AG10803 (cell line): Measurements from ENCODE around the gene EMC10.

Source experiments
- DNase-seq: peaks from one replicate; pipeline ENCODE4 v3.0.0; 2010; ENCODE audit warnings: low read depth
- H3K4me3 ChIP-seq: 2 replicates; pipeline ENCODE4 v1.5.1; 2011; ENCODE audit warnings: mild to moderate bottlenecking, low read length, control low read depth
- TF ChIP-seq, protein P1 (sequence below): conservative IDR thresholded peaks from 2 replicates; pipeline ENCODE4 v1.5.1; 2011; ENCODE audit warnings: mild to moderate bottlenecking, low read length, control low read depth, inconsistent platforms

The EMC10 gene

DNA sequence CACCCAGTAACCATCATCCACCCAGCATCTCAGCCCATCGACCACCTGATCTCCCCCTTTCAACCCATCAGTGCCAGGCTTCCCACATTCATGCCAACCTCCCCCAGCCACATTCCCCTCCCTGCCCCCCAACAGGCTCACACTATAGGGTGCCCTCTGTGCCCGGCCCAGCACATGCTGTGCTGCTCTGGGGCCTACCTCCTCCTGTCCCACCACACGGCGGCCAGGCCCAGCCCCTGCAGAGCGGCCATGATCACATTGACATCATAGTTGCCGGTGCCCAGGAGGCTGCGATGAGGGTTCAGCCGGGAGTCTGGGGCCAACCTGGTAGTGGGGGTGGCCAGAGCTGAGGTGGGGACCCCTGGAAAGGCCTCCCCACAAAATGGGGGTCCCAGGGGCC is 31.1 kb downstream of the EMC10 start:
- no peak overlapping the region for H3K4me3 ChIP-seq
- TF ChIP-seq, protein P1, sequence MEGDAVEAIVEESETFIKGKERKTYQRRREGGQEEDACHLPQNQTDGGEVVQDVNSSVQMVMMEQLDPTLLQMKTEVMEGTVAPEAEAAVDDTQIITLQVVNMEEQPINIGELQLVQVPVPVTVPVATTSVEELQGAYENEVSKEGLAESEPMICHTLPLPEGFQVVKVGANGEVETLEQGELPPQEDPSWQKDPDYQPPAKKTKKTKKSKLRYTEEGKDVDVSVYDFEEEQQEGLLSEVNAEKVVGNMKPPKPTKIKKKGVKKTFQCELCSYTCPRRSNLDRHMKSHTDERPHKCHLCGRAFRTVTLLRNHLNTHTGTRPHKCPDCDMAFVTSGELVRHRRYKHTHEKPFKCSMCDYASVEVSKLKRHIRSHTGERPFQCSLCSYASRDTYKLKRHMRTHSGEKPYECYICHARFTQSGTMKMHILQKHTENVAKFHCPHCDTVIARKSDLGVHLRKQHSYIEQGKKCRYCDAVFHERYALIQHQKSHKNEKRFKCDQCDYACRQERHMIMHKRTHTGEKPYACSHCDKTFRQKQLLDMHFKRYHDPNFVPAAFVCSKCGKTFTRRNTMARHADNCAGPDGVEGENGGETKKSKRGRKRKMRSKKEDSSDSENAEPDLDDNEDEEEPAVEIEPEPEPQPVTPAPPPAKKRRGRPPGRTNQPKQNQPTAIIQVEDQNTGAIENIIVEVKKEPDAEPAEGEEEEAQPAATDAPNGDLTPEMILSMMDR = no peak
- DNase-seq = no peak

GRCh38 chr19:50508843-50509190 is 32.5 kb downstream of the EMC10 start:
- TF ChIP-seq, protein P1 = no peak
- DNase-seq = no peak
- H3K4me3 ChIP-seq = no peak overlapping the region

GRCh38 chr19:50509366-50509765 is 33.1 kb downstream of the EMC10 start:
- TF ChIP-seq, protein P1 = no peak
- DNase-seq = no peak
- H3K4me3 ChIP-seq = no peak overlapping the region

GRCh38 chr19:50510121-50510670 is 33.9 kb downstream of the EMC10 start:
- no peak for DNase-seq
- TF ChIP-seq, protein P1 = no peak
- H3K4me3 ChIP-seq = peak overlapping the region; percentile 95

DNA sequence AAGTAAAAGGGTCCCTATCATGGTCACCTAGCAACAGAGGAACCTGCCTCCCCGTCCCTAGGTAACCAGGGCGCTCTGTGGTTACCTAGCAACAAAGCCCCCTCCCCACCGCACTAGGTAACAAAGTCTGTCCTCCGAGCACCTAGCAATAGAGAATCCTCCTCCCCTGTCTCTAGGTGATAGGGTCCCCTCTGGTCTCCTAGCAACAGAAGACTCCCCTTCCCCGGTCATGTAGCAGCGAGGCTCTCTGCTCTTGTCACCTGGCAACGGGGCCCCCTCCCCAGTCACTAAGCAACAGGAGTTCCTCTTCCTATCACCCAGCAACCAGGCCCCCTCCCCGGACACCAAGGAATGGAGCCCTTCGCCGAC is 34.4 kb downstream of the EMC10 start:
- TF ChIP-seq, protein P1 = no peak
- DNase-seq = no peak
- H3K4me3 ChIP-seq = peak overlapping the region; percentile 95

DNA sequence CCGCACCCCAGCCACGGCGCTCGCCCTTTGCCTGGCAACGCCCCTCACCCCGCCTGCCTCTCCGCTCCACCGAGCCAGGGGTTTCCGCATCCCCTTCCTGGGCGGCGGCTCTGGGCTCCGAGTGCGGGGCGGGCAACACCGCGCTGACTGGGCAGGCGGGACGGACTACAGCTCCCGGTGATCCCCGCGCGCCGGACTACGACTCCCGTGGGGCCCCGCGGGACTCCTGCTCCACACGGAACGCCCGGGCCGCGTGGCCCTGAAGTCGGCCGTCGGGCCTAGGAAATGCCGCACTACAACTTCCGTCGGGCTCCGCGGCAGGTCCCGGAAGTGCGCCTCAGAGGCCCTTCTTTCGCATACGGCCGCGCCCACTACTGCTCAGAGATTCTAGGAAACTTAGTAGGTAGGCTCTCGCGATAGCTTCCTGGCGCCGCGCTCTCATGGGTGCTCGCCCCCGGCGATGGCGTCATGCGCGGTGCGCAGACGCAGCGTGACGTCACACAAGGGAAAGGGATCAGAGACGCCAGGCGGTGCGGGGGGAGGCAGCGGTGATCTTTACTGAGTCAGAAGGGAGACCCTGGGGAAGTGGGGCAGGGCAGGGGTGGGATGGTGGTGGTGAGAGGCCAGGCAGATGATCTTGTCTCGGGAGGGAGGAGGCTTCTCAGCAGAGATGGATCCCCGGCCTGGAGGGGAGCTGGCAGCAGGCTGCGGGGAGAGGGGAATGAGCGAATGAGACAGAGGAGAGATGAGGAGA is 34.9 kb downstream of the EMC10 start, which contains the start of gene JOSD2:
JOSD2 (minus strand) TSS at position 123 of the 754 bp plus-strand sequence. CDS start 760 bp downstream, outside the sequence.
- H3K4me3 ChIP-seq = peak within 1 kb of the TSS; percentile 95
- TF ChIP-seq, protein P1 = no peak
- DNase-seq = peak; percentile 99
